ENCODE results near the gene HDDC2.

HDDC2 gene

DNA sequence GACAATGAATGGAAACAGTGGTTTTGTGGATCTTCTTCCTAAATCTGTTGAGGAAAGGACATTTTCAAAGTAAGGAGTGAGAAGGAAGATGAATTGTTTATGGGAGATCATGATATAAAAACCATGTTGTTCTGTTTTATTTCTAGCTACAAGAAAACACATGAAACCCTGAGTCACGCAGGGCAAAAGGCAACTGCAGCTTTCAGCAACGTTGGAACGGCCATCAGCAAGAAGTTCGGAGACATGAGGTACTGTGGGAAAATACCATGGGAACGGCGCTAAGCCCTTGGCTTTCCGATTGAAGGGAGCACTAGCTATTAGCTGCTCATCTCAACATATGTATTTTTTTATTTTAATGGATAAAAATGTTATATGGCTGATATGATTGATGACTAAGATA, 53.6 kb downstream of the HDDC2 start:
- Mint-ChIP-seq H3K9me3 (peaks cover 6% of the 10 kb centered on the region), H3K27me3 (peaks cover 4% of the 10 kb centered on the region), H3K27ac (no peak overlapping the region), H3K4me3 (no peak overlapping the region), H3K4me1 (no peaks in the 10 kb centered on the region), H3K36me3 (ENCODE audit: low read depth) (peaks cover 1% of the 10 kb centered on the region)
- ATAC-seq = no peak
- no peak for DNase-seq

DNA sequence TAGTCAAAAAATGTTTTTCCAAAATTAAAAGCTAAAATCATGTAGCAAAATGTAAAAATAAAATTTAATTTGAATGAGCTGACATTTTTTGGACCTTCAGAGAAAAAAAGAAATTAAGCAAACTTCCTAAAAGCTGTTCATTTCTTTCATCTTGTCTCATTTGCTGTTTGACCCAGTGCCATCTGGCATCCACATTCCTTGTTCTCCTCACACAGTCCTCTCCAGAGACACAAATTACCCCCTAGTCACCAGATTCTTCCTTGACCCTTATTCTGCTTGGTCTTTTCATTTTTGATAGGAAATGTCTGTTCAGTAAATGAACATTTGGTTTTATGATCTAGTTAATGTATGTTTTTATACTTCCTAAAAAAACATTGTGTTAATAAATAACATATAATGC, 55.2 kb downstream of the HDDC2 start:
- Mint-ChIP-seq H3K4me3 (no peak overlapping the region), H3K4me1 (no peaks in the 10 kb centered on the region), H3K27me3 (peaks cover 3% of the 10 kb centered on the region), H3K27ac (no peak overlapping the region), H3K9me3 (peaks cover 21% of the 10 kb centered on the region), H3K36me3 (ENCODE audit: low read depth) (peaks cover 3% of the 10 kb centered on the region)
- ATAC-seq = no peak
- no peak for DNase-seq

DNA sequence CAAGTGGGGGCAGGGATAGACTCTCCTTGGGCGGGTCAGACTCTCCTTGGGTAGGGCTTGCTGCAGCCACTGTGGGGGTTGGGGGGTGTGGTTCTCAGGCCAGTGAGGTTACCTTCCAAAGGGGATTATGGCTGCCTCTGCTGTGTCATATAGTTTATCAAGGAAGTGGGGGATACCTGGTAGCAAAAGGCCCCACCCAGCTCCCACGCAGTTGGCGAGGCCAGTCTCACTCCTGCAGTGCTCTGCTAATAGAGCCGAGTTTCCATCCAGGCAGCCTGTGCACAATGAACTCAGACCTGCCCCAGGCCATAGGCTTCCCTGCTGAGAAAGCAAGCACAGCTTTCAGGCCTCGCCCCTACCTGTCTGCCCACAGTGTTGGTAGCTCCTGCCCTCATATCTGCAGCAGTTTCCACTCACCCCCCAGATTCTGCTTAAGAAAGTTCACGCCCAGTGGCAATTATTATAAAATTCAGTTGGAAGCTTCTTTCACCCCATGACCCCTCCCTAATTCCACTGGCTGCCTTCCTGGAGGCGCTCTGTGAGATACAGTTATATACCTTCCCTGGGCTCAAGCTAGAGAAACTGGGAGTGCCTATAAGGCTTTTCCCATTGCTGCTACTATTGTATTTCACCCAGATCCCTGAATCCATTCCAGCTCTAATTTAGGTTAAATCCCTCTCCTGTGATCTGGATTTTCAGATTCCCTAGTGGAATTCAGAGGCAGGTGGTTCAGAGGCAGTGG, 56.1 kb downstream of the HDDC2 start:
- no peak for ATAC-seq
- DNase-seq = no peak
- H3K9me3 Mint-ChIP-seq = peaks cover 29% of the 10 kb centered on the region
- no peaks in the 10 kb centered on the region for H3K4me1 Mint-ChIP-seq
- H3K4me3 Mint-ChIP-seq = no peak overlapping the region
- no peak overlapping the region for H3K27ac Mint-ChIP-seq
- peaks cover 3% of the 10 kb centered on the region for H3K27me3 Mint-ChIP-seq
- H3K36me3 Mint-ChIP-seq (ENCODE audit: low read depth) = peaks cover 3% of the 10 kb centered on the region

GRCh38 chr6:125245109-125245508, 56.7 kb downstream of the HDDC2 start:
- Mint-ChIP-seq H3K36me3 (ENCODE audit: low read depth) (peaks cover 3% of the 10 kb centered on the region), H3K27ac (no peak overlapping the region), H3K4me3 (no peak overlapping the region), H3K4me1 (no peaks in the 10 kb centered on the region), H3K27me3 (peaks cover 3% of the 10 kb centered on the region), H3K9me3 (peaks cover 31% of the 10 kb centered on the region)
- DNase-seq = no peak
- ATAC-seq = no peak

GRCh38 chr6:125237764-125238163, 64.0 kb downstream of the HDDC2 start:
- Mint-ChIP-seq H3K4me1 (no peaks in the 10 kb centered on the region), H3K4me3 (no peak overlapping the region), H3K9me3 (peaks cover 31% of the 10 kb centered on the region), H3K27me3 (peaks cover 2% of the 10 kb centered on the region), H3K27ac (no peak overlapping the region), H3K36me3 (ENCODE audit: low read depth) (no peaks in the 10 kb centered on the region)
- DNase-seq (no peak), ATAC-seq (no peak)

- Mint-ChIP-seq H3K4me3 (no peak overlapping the region), H3K36me3 (ENCODE audit: low read depth) (no peaks in the 10 kb centered on the region), H3K27ac (no peak overlapping the region), H3K27me3 (peaks cover 2% of the 10 kb centered on the region), H3K4me1 (no peaks in the 10 kb centered on the region), H3K9me3 (peaks cover 22% of the 10 kb centered on the region)
- DNase-seq (no peak), ATAC-seq (no peak)
These were observed 65.0 kb downstream of the HDDC2 start for GRCh38 chr6:125236536-125237327.

- Mint-ChIP-seq H3K27me3 (peaks cover 2% of the 10 kb centered on the region), H3K4me1 (no peaks in the 10 kb centered on the region)
- DNase-seq = no peak
These were observed 68.6 kb downstream of the HDDC2 start for GRCh38 chr6:125233202-125233601.

DNA sequence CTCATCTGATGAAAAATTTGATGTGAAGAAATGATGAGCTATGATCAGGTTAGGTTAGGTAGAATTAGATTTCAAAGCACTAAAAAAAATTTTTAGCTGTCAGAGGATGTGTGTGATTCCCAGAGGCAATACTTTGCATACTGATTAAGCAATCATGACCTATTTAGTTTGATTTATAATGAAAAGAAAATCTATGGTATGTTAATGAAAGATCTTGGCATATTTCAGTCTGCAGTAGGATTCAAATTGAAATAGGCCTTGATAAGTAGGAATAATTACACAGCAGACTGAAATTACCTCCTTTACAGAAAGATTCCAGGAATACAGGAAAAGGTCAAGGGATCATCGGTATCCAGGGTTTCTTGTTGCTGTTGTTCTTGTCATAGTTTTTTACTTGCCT, 69.3 kb downstream of the HDDC2 start:
- Mint-ChIP-seq H3K27me3 (peaks cover 2% of the 10 kb centered on the region), H3K9me3 (no peaks in the 10 kb centered on the region), H3K36me3 (ENCODE audit: low read depth) (no peaks in the 10 kb centered on the region), H3K4me1 (no peaks in the 10 kb centered on the region), H3K4me3 (no peak overlapping the region), H3K27ac (no peak overlapping the region)
- no peak for ATAC-seq
- DNase-seq = no peak

More at GRCh38 chr6:125233202-125233601, 68.6 kb downstream of the HDDC2 start:
- H3K4me3 Mint-ChIP-seq = no peak overlapping the region
- no peak overlapping the region for H3K27ac Mint-ChIP-seq
- no peaks in the 10 kb centered on the region for H3K36me3 Mint-ChIP-seq (ENCODE audit: low read depth)
- ATAC-seq = no peak
- H3K9me3 Mint-ChIP-seq = no peaks in the 10 kb centered on the region

- Mint-ChIP-seq H3K27me3 (peaks cover 2% of the 10 kb centered on the region), H3K27ac (no peak overlapping the region), H3K4me1 (no peaks in the 10 kb centered on the region), H3K9me3 (no peaks in the 10 kb centered on the region), H3K4me3 (no peak overlapping the region), H3K36me3 (ENCODE audit: low read depth) (no peaks in the 10 kb centered on the region)
- ATAC-seq (no peak), DNase-seq (no peak)
These were observed 70.0 kb downstream of the HDDC2 start for GRCh38 chr6:125231574-125232343.

GRCh38 chr6:125231133-125231532, 70.6 kb downstream of the HDDC2 start:
- no peaks in the 10 kb centered on the region for H3K36me3 Mint-ChIP-seq (ENCODE audit: low read depth)
- peaks cover 5% of the 10 kb centered on the region for H3K27me3 Mint-ChIP-seq
- H3K9me3 Mint-ChIP-seq = no peaks in the 10 kb centered on the region
- no peak overlapping the region for H3K4me3 Mint-ChIP-seq
- no peak for ATAC-seq
- DNase-seq = no peak
- no peaks in the 10 kb centered on the region for H3K4me1 Mint-ChIP-seq
- no peak overlapping the region for H3K27ac Mint-ChIP-seq

- Mint-ChIP-seq H3K27ac (no peak overlapping the region), H3K27me3 (peaks cover 5% of the 10 kb centered on the region), H3K9me3 (no peaks in the 10 kb centered on the region), H3K36me3 (ENCODE audit: low read depth) (no peaks in the 10 kb centered on the region), H3K4me1 (no peaks in the 10 kb centered on the region), H3K4me3 (no peak overlapping the region)
- DNase-seq = no peak
- ATAC-seq = no peak
These were observed 71.1 kb downstream of the HDDC2 start for GRCh38 chr6:125230674-125231073.

DNA sequence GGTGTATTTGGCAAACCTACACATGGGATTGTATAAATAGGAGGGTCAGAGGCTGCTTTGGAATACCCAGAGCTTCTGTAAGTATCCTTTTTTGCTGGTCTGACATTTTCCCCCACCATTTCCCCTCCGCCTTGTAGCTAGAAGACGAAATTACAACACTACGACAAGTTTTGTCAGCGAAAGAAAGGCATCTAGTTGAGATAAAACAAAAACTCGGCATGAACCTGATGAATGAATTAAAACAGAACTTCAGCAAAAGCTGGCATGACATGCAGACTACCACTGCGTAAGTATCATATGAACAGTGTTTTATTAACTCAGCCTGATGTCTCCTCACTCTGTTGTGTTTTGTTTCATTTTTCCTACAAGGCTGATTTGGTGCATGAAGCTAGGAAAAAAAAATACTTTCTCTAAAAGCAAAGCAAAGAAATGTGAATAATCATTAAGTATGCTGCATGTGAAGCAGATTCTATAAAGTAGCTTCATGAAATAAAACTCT, 72.7 kb downstream of the HDDC2 start:
- DNase-seq (no peak), ATAC-seq (no peak)
- H3K9me3 Mint-ChIP-seq = no peaks in the 10 kb centered on the region
- H3K27me3 Mint-ChIP-seq = peaks cover 5% of the 10 kb centered on the region
- no peak overlapping the region for H3K4me3 Mint-ChIP-seq
- no peak overlapping the region for H3K27ac Mint-ChIP-seq
- H3K36me3 Mint-ChIP-seq (ENCODE audit: low read depth) = no peaks in the 10 kb centered on the region
- no peaks in the 10 kb centered on the region for H3K4me1 Mint-ChIP-seq

- DNase-seq (no peak), ATAC-seq (no peak)
- Mint-ChIP-seq H3K9me3 (no peaks in the 10 kb centered on the region), H3K4me3 (no peak overlapping the region), H3K27ac (no peak overlapping the region), H3K36me3 (ENCODE audit: low read depth) (no peaks in the 10 kb centered on the region), H3K27me3 (peaks cover 3% of the 10 kb centered on the region), H3K4me1 (no peaks in the 10 kb centered on the region)
These were observed 74.5 kb downstream of the HDDC2 start for GRCh38 chr6:125227244-125227643.
